Left ventricle myocardium superior (tissue), 1 donor: ENCODE measurements around the gene SRPK2. TPM values are rescaled to one million over a fixed set of nuclear protein-coding genes. Genes with fewer than 3 reads are reported as not detected.
"Not testable (repeated sequence)": the region's sequence is repeated elsewhere in the genome, so short reads cannot be mapped to it uniquely, and the experiment has no call there.

Experiments
- ATAC-seq: fragments of 200-7000 bp; cut with Tn5 transposase; one replicate; pipeline ENCODE4 v1.9.1; 2020; ENCODE audit warnings: mild to moderate bottlenecking, moderate library complexity
- DNase-seq: peaks from one replicate; pipeline ENCODE4 v3.0.0-alpha.2; 2020
- intact Hi-C: fragments of 100-400 bp; cut with micrococcal nuclease; formaldehyde crosslinking; loops from one replicate; pipeline ENCODE4 v1.11.0; 2022
- total RNA-seq: library from RNA; stranded (reverse); fragmentation: NEBNext Ultra II Directional; extraction: Animal tissue kit (Norgen Biotek cat#: 25700); gene quantifications from one replicate; pipeline ENCODE4 v1.2.1, GENCODE V29; 2021
- donor health status: DM: no; HTN: yes; CAD: no; lungs with severe emphysema.

SRPK2 gene
- total RNA-seq, 1 donor from 2014 or later: 29.1 TPM

- peak; percentile 52 for ATAC-seq
- no peak for DNase-seq
- intact Hi-C loops: no loop called here
Measured at GRCh38 chr7:105315357-105315756, 73.4 kb downstream of the SRPK2 start.

DNA sequence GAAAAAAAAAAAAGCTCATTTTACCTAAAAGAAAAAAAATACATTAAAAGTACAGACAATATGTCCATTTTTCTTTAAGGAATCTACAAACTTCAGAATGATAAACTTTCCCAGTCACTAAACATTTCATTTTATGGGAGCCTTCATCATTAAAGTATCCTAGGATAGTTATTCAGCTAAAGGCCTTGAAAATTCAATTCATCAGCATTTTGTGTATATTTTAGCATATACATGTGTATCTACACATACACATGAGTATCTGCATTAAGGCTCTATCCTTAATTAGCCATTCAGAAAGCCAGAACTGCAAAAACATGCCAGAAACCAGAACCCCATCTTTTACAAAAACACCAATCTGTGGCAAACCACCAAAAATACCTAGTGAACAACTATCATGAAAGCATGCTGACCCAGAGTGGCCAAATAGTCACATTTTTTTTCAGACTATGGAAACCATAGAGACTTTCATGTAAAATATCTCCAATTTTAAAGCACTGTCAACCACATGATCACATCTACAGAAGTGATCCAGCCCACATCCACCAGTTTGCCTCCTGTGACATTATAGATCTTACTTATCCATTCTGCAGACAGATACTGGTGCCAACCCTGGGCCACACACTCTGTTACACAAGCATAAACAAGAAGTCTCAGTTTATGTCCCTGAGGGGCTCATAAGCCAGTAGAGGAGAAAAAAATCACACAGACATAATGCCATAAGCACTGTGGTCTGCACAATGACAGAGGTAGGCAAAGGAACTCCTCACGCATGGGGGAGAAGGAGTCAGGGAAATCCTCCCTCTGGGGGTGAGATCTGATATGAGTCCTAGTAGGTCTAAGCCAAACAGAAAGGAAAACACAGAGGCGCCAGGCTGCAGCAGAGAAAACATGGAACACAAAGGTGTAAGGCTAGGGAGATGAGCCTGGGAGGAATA, 79.2 kb downstream of the SRPK2 start:
- intact Hi-C loops: no loop called here
- DNase-seq (no peak), ATAC-seq (no peak)

- DNase-seq (no peak), ATAC-seq (no peak)
- intact Hi-C loops: no loop called here
Measured at GRCh38 chr7:105307163-105307672, 81.5 kb downstream of the SRPK2 start.

DNA sequence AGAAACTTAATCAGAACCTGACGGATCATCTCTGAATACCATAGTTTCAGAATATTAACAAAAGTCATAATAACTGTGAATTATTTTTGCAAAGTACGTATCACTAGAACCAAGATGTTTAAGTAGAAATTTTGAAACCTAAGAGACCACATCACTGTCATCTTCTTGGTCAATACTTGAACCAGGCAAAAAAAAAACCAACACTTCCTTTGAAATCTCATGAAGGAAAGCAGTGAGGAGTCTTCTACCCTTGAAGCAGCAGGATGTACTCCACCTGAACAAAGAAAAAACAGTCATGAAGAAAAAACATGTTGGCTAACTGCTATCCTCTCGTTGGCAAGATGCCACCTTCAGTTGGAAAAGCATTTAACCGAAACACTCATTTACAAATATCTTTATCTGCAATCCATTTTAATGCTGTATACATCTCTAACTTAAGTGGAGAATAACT, 82.4 kb downstream of the SRPK2 start:
- DNase-seq (no peak), ATAC-seq (no peak)
- intact Hi-C loops: no loop called here

DNA sequence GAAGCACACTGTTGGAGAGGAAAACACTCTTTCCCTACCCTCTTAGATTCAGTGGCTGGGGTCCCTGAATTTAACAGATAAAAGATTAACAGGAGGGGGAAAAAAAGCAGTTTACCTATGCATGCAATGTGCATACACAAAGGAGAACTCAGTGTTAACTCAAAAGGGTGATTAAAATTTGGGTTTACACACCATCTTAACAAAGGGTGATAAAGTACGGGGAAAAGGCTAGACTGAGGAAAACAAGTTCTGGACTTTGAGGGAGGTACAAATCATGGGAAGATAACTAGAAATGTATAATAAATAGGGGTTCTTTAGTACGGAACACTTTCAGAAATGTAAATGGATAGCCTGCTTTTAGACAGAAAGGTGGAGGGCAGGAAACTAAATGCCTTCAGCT, 83.1 kb downstream of the SRPK2 start:
- intact Hi-C loops: no loop called here
- DNase-seq: no peak
- no peak for ATAC-seq

DNA sequence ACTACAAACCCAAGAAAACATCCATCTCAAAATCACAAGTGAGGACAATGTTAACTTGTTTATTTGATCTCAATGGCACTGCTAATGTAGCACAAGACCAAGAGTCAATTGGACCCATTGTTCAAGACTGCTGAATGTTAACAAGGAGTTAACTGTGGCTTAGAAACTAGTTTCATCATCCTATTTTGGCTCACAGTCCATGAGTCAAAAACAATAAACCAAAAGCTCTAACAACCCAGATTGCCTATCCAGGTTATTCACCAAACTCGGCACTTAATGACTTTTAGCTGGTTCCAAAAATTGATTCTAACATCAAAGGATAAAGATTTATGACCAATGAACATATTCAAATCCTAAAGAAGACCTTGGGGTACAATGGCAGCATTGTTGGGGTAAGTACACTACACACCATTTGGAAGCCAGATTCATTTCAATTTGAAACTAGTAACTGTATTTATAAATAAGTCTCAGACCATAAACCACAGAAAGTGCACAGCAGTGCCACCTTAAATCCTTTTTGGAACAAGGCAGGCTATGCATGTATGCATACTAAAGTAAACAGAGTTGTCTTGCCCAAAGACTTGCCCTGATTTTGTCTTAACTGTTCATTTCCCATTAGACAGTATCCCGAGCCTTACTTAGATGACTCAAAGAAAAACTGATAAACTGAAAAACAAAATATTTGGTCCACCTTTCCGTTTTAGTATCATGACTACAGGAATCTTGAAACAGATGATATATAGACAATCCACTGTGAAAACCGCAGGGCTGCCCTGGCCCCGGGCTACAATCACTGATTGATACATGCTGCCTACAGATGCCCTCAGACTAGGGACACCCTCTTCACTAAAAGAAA, 84.5 kb downstream of the SRPK2 start:
- no peak for ATAC-seq
- no peak for DNase-seq
- intact Hi-C loops: no loop called here

- DNase-seq, ATAC-seq, intact Hi-C loops: not testable (repeated sequence)
Measured at GRCh38 chr7:105300587-105300986, 88.1 kb downstream of the SRPK2 start.

DNA sequence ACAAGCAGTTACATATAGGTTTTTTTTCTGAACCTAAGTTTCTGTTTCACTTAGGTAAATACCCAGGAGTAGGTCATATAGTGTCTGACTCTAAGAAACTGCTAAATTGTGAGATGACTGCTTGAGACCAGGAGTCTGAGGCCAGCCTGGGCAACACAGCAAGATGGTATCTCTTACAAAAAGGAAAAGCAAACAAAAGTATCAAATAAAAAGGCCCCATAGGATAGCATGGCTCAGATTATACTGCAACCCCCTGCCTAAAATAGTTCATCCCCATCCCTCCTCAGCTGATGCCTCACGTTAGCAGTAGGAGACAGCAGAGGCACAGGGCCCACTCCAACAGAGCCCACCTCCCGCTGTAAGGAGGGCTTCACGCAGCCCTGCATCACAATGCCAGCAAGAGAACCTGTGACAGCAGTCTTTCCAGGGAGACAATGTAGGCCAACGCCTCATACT, 90.3 kb downstream of the SRPK2 start:
- intact Hi-C loops: no loop called here
- DNase-seq: no peak
- no peak for ATAC-seq

GRCh38 chr7:105297985-105298384, 90.7 kb downstream of the SRPK2 start:
- no peak for DNase-seq
- intact Hi-C loops: no loop called here
- no peak for ATAC-seq

DNA sequence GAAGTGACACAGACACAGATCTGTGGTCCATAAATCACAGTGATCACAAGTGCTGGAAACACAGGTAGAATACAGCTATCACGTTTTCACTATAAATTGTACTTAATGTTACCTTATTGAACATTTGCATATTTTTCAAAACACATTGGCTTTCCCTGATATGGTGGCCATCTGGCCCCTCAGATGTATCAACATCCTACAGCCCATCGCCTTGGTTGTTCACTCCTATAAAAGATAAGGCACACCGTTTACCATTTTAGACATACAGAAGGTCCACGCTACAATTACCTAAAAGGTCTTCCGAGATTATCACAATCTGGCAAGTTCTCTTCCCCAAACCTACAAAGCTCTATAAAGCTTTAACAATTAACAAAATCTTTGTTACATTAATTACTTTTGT, 91.4 kb downstream of the SRPK2 start:
- no peak for DNase-seq
- ATAC-seq: no peak
- intact Hi-C loops: no loop called here

DNA sequence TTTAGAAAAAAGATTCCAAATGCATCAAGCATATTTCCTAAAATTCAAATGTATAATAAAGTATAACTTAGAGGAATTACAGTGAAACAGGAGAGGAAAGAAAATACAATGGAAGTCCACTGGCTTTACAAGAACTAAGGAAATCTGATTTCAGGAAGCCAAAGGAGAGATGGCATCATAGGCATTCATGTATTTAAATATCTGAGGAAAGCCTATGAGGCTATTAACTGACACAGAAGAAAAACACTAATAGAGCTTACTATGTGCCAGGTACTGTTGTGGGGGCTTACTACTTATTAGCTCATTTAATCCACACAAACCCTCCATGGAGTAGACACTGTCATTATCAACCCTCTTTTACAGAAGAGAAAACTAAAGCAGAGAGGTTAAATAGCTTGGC, 92.2 kb downstream of the SRPK2 start:
- DNase-seq: no peak
- ATAC-seq: no peak
- intact Hi-C loops: no loop called here

DNA sequence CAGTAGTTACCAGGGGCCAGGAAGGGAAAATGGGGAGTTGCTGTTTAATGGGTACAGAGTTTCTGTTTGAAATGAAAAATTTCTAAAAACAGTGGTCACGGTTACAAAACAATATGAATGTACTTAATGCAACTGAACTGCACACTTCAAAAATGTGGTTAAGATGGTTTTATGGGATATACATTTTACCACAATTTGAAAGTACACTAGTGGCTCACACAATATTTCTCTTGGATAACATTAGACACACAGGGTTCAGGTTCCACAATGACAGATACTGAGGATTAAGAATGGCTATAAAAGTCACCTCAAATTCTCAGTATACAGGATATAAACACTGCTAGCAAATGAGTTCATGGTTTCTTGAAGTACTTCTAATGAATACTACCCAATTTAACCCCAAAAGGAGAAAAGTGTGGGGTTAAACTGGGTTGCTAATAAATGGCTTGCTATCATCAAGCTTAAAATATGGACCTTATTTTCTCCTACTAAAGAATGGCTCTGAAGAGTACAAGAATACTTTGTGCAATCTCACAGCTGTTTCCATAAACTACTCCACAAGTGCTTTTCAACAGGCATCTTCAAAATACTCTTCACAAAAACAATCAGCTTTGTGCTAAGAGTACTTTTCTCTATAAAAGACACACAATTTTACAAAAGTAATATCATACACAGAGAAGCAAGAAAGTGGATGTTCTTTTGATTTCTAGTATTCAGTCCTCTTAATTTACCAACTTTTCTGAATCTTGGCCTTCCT, 92.9 kb downstream of the SRPK2 start:
- intact Hi-C loops: no loop called here
- no peak for ATAC-seq
- DNase-seq: no peak

DNA sequence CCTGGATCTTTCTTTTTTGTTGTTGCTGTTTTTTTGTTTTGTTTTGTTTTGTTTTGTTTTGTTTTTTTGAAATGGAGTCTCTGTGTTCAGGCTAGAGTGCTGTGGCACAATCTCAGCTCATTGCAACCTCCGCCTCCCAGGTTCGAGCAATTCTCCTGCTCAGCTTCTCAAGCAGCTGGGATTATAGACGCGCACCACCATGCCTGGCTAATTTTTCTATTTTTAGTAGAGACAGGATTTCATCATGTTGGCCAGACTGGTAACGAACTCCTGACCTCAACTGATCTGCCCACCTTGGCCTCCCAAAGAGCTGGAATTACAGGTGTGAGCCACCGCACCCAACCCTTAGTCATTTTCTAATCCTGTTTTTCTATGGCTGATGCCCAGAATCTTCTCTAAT, 94.2 kb downstream of the SRPK2 start:
- ATAC-seq, intact Hi-C loops, DNase-seq: not testable (repeated sequence)

- DNase-seq: no peak
- ATAC-seq: no peak
- intact Hi-C loops: no loop called here
Measured at GRCh38 chr7:105289704-105290103, 99.0 kb downstream of the SRPK2 start.

DNA sequence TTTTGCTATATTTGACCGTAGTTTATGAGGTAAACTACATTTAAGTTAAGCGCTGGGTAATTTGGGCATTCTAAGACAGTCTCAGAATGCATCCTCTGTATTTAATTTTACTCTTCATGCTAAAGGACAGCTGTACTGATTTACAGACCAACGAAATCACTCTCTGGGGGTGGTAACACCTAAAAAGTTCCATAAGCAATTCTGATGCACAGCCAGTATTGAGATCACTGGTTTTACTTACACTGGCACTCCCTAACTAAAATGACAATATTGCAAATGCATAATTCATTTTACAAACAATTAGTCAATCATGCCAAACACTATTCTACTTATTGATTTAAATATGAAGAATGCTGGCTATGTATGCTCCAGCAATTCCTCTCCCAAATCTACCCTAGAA, 102.3 kb downstream of the SRPK2 start:
- intact Hi-C loops: no loop called here
- DNase-seq (no peak), ATAC-seq (no peak)

DNA sequence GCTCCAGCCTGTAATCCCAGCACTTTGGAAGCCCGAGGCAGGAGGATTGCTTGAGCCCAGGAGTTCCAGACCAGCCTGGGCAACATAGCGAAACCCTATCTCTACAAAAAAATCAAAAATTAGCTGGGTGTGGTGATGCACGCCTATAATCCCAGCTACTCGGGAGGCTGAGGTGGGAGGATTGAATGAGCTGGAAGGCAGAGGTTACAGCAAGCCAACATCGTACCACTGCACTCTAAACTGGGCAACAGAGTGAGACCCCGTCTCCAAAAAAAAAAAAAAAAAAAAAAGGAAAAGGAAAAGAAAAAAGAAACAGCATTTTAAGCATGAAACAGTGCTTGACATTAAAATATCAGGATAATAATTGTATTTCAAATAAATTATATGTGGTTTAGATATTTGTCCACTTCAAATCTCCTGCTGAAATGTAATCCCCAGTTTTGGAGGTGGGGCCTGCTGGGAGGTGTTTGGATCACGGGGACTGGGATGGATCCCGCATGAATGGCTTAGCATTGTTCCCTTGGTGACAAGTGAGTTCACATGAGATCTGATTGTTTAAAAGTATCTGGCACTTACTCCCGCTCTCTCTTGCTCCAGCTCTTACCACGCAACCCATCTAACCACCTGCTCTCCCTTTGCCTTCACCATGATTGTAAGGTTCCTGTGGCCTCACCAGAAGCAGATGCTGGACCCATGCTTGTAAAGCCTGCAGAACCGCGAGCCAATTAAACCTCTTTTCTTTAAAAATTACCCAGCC, 103.4 kb downstream of the SRPK2 start:
- ATAC-seq (no peak), DNase-seq (no peak)
- intact Hi-C loops: no loop called here

DNA sequence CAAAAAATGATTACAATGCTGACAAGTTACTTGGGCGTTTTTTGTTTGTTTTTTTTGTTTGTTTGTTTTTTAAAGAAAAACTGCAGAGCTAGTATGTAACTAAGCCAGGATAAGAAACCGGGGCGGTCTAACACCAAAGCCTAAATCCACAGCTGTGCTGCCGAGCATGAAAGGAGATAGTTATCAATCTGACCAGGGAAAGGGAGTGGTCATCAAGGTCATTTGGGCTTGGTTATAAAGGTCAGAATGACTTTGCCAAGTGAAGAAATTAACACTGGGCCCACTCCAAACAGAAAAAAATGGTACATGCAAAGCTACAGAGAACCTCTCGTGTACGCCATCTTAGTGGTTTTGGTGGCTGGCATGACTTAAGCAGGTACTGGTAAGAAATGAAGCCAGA, 104.7 kb downstream of the SRPK2 start:
- ATAC-seq (no peak), DNase-seq (no peak)
- intact Hi-C loops: no loop called here

DNA sequence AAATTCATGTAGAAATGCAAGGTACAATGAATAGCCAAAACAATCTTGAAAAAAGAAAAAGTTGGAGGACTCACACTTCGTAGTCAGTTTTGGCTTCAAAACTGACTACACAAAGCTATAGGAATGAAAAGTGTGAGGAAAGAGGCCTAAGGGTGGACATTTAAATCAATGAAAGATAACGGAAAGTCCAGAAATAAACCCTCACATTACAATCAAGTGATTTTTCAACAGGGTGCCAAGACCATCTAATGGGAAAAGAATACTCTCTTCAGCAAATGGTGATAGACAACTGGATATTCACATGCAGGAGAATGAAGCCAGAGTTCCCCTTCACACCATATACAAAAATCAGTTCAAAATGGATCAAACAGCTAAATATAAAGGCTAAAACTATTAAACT, 106.8 kb downstream of the SRPK2 start:
- ATAC-seq (no peak), DNase-seq (no peak)
- intact Hi-C loops: no loop called here

DNA sequence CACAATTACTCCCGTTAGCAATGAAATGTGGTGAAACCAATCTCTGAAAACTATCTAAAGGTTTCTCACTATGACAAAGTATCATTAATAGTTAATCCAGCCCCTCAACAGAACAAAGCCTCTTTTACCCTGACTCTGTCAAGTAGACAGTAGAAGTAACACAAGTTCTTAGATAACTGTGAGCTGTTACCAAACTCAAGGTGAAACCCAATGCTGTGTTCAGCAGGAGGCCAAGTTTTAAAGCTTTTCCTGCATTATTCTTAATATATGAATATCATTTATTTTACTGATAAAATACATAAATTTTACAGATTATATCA, 109.1 kb downstream of the SRPK2 start:
- no peak for ATAC-seq
- DNase-seq: no peak
- intact Hi-C loops: loop anchor here (5.0 kb wide), 1 partner anchor 77 kb away; no protein-coding TSS in a partner anchor
